ENCODE measurements around the gene DGKI.
"Not testable (repeated sequence)": the region's sequence is repeated elsewhere in the genome, so short reads cannot be mapped to it uniquely, and the experiment has no call there.

DGKI gene

GRCh38 chr7:137453356-137453755, 393.4 kb downstream of the DGKI start:
- peak; percentile 21 for DNase-seq

- DNase-seq = no peak
Observed at GRCh38 chr7:137449016-137449415, 397.8 kb downstream of the DGKI start.

- DNase-seq = not testable (repeated sequence)
Observed at GRCh38 chr7:137448572-137448971, 398.2 kb downstream of the DGKI start.

- no peak for DNase-seq
Observed at GRCh38 chr7:137446025-137446424, 400.7 kb downstream of the DGKI start.

- DNase-seq = no peak
Observed at GRCh38 chr7:137445268-137445667, 401.5 kb downstream of the DGKI start.

- no peak for DNase-seq
Observed at GRCh38 chr7:137443616-137444015, 403.2 kb downstream of the DGKI start.

- DNase-seq = no peak
Observed at GRCh38 chr7:137441451-137441850, 405.3 kb downstream of the DGKI start.

- DNase-seq = no peak
Observed at GRCh38 chr7:137439829-137440825, 406.6 kb downstream of the DGKI start.

- no peak for DNase-seq
Observed at GRCh38 chr7:137434946-137435345, 411.8 kb downstream of the DGKI start.

GRCh38 chr7:137434530-137434929, 412.2 kb downstream of the DGKI start:
- no peak for DNase-seq

GRCh38 chr7:137423321-137423720, 423.5 kb downstream of the DGKI start:
- no peak for DNase-seq

GRCh38 chr7:137421366-137421765, 425.4 kb downstream of the DGKI start:
- DNase-seq = no peak

GRCh38 chr7:137418841-137419240, 427.9 kb downstream of the DGKI start:
- no peak for DNase-seq

GRCh38 chr7:137417464-137417863, 429.3 kb downstream of the DGKI start:
- no peak for DNase-seq

GRCh38 chr7:137413901-137414300, 432.9 kb downstream of the DGKI start:
- no peak for DNase-seq

GRCh38 chr7:137411446-137411845, 435.3 kb downstream of the DGKI start:
- no peak for DNase-seq

- DNase-seq = no peak
Observed at GRCh38 chr7:137408126-137408525, 438.6 kb downstream of the DGKI start.

GRCh38 chr7:137407078-137407477, 439.7 kb downstream of the DGKI start:
- DNase-seq = no peak

GRCh38 chr7:137404660-137405317, 442.0 kb downstream of the DGKI start:
- DNase-seq = no peak

- no peak for DNase-seq
Observed at GRCh38 chr7:137403353-137403695, 443.4 kb downstream of the DGKI start.

- no peak for DNase-seq
Observed at GRCh38 chr7:137402536-137403352, 444.0 kb downstream of the DGKI start.

- DNase-seq = no peak
Observed at GRCh38 chr7:137399827-137400823, 446.6 kb downstream of the DGKI start.
